Measurements from ENCODE around the gene TMC7.

TMC7 gene

DNA sequence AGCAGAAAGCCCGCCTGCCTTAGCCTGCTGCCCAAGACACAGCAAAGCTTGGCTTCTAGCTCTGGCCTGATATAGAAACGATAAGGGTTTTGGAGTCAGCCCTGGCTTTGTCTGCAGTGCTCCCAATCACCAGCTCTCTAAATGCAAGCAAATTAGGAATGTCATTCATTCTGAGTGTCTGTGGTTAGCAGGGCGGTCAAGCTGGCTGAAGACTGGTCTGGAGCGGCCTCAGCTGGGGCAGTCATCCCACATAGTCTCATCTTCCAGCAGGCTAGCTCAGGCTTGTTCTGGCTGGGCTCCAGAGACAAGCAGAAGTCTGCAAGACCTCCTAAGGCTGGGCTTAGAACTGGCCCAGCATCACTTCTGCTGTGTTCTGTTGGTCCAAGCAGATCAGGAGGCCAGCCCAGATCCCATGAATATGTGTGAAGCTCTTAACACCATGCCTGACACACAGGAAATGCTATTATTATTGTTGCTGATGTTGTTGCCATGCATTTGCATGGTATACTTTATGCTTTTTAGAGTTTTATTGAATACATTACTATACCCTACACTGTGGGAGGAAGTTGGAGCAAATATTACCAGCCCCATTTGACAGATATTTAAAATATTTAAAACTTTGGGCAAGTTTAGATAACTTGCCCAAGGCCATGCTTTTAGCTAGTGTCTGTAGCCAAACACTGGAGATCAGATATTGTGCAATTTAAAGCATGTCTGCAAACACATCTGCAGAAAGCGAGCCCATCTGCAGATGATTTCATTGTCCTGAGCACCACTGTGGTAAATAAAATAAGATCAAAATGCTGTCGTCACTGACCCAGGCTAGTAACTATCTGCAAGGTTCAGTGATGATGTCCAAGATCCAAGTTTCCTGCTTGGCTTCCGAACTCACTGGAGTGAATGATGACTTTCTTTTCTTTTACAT, 24.8 kb downstream of the TMC7 start:
- Histone ChIP-seq H3K27me3 (ENCODE audit: insufficient read depth, poor library complexity, severe bottlenecking) (no peaks in the 10 kb centered on the region), H3K27ac (replicated peaks) (no peak overlapping the region), H3K4me3 (replicated peaks; ENCODE audit: insufficient read depth, low read length) (no peak overlapping the region)
- TF ChIP-seq, protein P1, sequence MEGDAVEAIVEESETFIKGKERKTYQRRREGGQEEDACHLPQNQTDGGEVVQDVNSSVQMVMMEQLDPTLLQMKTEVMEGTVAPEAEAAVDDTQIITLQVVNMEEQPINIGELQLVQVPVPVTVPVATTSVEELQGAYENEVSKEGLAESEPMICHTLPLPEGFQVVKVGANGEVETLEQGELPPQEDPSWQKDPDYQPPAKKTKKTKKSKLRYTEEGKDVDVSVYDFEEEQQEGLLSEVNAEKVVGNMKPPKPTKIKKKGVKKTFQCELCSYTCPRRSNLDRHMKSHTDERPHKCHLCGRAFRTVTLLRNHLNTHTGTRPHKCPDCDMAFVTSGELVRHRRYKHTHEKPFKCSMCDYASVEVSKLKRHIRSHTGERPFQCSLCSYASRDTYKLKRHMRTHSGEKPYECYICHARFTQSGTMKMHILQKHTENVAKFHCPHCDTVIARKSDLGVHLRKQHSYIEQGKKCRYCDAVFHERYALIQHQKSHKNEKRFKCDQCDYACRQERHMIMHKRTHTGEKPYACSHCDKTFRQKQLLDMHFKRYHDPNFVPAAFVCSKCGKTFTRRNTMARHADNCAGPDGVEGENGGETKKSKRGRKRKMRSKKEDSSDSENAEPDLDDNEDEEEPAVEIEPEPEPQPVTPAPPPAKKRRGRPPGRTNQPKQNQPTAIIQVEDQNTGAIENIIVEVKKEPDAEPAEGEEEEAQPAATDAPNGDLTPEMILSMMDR (IDR thresholded peaks at IDR 0.05; ENCODE audit: insufficient read depth, low read length), result no peak
- DNase-seq (ENCODE audit: low read depth in 1 of 2, low spot score in 1 of 2), result peak; percentile 3 to 16

DNA sequence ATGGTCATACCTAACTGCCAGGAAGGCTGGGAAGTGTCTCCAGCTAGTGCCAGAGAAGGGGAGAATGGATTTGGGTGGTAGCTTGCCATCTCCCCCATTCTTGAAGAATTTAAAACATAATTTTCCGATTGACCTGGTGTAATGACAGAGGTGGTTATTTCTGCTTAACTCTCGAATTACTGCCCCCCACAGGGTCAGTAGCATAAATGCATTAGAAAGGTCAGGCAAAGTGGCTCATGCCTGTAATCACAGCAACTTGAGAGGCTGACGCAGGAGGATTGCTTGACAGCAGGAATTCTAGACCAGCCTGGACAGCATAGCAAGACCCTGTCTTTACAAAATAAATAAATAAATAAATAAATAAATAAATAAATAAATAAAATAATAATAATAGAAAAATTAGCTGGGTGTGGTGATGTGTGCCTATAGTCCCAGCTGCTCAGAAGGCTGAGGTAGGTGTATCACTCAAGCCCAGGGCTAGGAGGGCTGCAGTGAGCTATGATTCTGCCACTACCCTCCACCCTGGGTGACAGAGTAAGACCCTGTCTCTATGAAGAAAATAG, 27.5 kb downstream of the TMC7 start:
- Histone ChIP-seq H3K4me3 (replicated peaks; ENCODE audit: insufficient read depth, low read length) (no peak overlapping the region), H3K27ac (replicated peaks) (no peak overlapping the region), H3K27me3 (ENCODE audit: insufficient read depth, poor library complexity, severe bottlenecking) (no peaks in the 10 kb centered on the region)
- no peak for DNase-seq (ENCODE audit: low read depth in 1 of 2, low spot score in 1 of 2)
- TF ChIP-seq, protein P2, sequence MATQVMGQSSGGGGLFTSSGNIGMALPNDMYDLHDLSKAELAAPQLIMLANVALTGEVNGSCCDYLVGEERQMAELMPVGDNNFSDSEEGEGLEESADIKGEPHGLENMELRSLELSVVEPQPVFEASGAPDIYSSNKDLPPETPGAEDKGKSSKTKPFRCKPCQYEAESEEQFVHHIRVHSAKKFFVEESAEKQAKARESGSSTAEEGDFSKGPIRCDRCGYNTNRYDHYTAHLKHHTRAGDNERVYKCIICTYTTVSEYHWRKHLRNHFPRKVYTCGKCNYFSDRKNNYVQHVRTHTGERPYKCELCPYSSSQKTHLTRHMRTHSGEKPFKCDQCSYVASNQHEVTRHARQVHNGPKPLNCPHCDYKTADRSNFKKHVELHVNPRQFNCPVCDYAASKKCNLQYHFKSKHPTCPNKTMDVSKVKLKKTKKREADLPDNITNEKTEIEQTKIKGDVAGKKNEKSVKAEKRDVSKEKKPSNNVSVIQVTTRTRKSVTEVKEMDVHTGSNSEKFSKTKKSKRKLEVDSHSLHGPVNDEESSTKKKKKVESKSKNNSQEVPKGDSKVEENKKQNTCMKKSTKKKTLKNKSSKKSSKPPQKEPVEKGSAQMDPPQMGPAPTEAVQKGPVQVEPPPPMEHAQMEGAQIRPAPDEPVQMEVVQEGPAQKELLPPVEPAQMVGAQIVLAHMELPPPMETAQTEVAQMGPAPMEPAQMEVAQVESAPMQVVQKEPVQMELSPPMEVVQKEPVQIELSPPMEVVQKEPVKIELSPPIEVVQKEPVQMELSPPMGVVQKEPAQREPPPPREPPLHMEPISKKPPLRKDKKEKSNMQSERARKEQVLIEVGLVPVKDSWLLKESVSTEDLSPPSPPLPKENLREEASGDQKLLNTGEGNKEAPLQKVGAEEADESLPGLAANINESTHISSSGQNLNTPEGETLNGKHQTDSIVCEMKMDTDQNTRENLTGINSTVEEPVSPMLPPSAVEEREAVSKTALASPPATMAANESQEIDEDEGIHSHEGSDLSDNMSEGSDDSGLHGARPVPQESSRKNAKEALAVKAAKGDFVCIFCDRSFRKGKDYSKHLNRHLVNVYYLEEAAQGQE (IDR thresholded peaks at IDR 0.05; ENCODE audit: insufficient replicate concordance, low read depth), result no peak
- TF ChIP-seq, protein P1 (IDR thresholded peaks at IDR 0.05; ENCODE audit: insufficient read depth, low read length), result no peak
- no peak for TF ChIP-seq SPI1 (IDR thresholded peaks at IDR 0.05; ENCODE audit: borderline replicate concordance, low read depth)
- no peak for TF ChIP-seq POLR2AphosphoS5 (IDR thresholded peaks at IDR 0.05; ENCODE audit: low read depth)
- TF ChIP-seq GABPA (IDR thresholded peaks at IDR 0.05; ENCODE audit: low read depth), result no peak

DNA sequence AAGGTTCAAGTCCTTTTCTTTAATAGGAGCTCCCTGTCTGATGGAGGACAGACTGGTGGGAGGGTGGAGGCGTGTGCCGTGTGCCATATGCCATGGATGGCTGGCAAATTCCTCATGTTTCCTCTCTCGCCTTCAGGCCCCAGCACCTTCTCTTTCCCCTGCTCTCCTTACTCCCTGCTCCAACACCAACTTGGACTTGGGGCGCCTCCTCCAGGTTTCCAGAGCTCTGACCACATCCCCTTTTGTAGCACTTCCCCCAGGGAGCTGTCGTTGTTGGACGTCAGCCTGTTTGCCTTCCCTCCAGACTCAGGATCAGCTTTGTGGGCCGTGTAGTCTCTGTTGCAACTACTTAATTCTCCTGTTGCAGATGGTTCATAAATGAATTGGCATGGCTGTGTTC, 30.7 kb downstream of the TMC7 start:
- peak; percentile 98 for TF ChIP-seq SPI1 (IDR thresholded peaks at IDR 0.05; ENCODE audit: borderline replicate concordance, low read depth)
- TF ChIP-seq, protein P2 (IDR thresholded peaks at IDR 0.05; ENCODE audit: insufficient replicate concordance, low read depth), result no peak
- peak; percentile 50 to 89 for DNase-seq (ENCODE audit: low read depth in 1 of 2, low spot score in 1 of 2)
- Histone ChIP-seq H3K27ac (replicated peaks) (no peak overlapping the region), H3K27me3 (ENCODE audit: insufficient read depth, poor library complexity, severe bottlenecking) (no peaks in the 10 kb centered on the region), H3K4me3 (replicated peaks; ENCODE audit: insufficient read depth, low read length) (no peak overlapping the region)

GRCh38 chr16:19017179-19017578, 33.4 kb downstream of the TMC7 start:
- no peak overlapping the region for H3K4me3 ChIP-seq (replicated peaks; ENCODE audit: insufficient read depth, low read length)
- no peak overlapping the region for H3K27ac ChIP-seq (replicated peaks)
- TF ChIP-seq GABPA (IDR thresholded peaks at IDR 0.05; ENCODE audit: low read depth), result no peak
- TF ChIP-seq SPI1 (IDR thresholded peaks at IDR 0.05; ENCODE audit: borderline replicate concordance, low read depth), result no peak
- TF ChIP-seq, protein P1 (IDR thresholded peaks at IDR 0.05; ENCODE audit: insufficient read depth, low read length), result no peak
- TF ChIP-seq, protein P2 (IDR thresholded peaks at IDR 0.05; ENCODE audit: insufficient replicate concordance, low read depth), result no peak
- TF ChIP-seq POLR2AphosphoS5 (IDR thresholded peaks at IDR 0.05; ENCODE audit: low read depth), result no peak
- H3K27me3 ChIP-seq (ENCODE audit: insufficient read depth, poor library complexity, severe bottlenecking), result no peaks in the 10 kb centered on the region
- DNase-seq (ENCODE audit: low read depth in 1 of 2, low spot score in 1 of 2), result no peak
